SU-DHL-6 (cell line): ENCODE measurements around the gene CYTH1.

Experiments used
- EZH2phosphoT487 ChIP-seq: fragments of 200-600 bp; sonication (generic), shearing (Covaris generic); conservative IDR thresholded peaks from 2 replicates; pipeline ENCODE4 v1.6.1; 2018; ENCODE audit warnings: mild to moderate bottlenecking, antibody characterized with exemption, low read length, moderate library complexity, mixed read lengths
- TF ChIP-seq, protein P1 (sequence below): fragments of 200-600 bp; sonication (generic); IDR thresholded peaks from one replicate; pipeline ENCODE4 v1.5.1; 2017; ENCODE audit warnings: antibody characterized with exemption, mild to moderate bottlenecking, low read length, moderate library complexity; ENCODE audit not compliant: insufficient read depth, poor library complexity, severe bottlenecking

DNA sequence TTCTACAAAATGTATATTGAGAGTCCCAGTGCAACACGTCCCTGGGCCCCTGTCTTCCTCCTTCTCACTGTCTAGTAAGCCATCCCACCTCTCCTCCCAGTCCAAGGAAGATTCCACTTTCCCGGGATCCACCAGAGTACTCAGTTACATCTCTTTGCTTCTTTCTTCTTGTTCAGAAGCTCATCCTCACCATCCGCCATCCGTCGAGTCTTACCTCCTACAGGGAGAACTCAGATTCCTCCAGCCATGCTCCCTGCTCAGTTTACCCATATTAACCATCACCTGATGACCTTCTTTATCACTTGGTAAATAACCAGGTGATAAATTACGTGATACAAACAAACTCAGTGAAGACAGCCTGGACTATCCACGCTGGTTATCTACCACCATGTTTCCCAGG is 57.1 kb downstream of the CYTH1 start:
- TF ChIP-seq, protein P1, sequence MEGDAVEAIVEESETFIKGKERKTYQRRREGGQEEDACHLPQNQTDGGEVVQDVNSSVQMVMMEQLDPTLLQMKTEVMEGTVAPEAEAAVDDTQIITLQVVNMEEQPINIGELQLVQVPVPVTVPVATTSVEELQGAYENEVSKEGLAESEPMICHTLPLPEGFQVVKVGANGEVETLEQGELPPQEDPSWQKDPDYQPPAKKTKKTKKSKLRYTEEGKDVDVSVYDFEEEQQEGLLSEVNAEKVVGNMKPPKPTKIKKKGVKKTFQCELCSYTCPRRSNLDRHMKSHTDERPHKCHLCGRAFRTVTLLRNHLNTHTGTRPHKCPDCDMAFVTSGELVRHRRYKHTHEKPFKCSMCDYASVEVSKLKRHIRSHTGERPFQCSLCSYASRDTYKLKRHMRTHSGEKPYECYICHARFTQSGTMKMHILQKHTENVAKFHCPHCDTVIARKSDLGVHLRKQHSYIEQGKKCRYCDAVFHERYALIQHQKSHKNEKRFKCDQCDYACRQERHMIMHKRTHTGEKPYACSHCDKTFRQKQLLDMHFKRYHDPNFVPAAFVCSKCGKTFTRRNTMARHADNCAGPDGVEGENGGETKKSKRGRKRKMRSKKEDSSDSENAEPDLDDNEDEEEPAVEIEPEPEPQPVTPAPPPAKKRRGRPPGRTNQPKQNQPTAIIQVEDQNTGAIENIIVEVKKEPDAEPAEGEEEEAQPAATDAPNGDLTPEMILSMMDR = no peak
- TF ChIP-seq EZH2phosphoT487 = no peak
